Fibroblast of villous mesenchyme (primary cell): Measurements from ENCODE around the gene PABPN1. TPM values are rescaled to one million over a fixed set of nuclear protein-coding genes. Genes with fewer than 3 reads are reported as not detected.

Source experiments
- DNase-seq: peaks from one replicate; pipeline ENCODE4 v3.0.0-alpha.2; 2010; ENCODE audit warnings: low read depth
- H3K4me3 ChIP-seq: 2 replicates; pipeline ENCODE4 v1.5.1; 2011; ENCODE audit warnings: low read depth, mild to moderate bottlenecking, low read length
- total RNA-seq: library from RNA; depleted of rRNA; stranded (reverse); fragments of >200 nt; gene quantifications from 2 replicates; pipeline ENCODE4 v1.2.3, GENCODE V29; 2012
- TF ChIP-seq, protein P1 (sequence below): IDR thresholded peaks from 2 replicates; pipeline ENCODE4 v1.5.1; 2012; ENCODE audit warnings: low read depth, mild to moderate bottlenecking, low read length; ENCODE audit not compliant: insufficient read depth

PABPN1 gene
- total RNA-seq, 1 donor, result 75.1 TPM

DNA sequence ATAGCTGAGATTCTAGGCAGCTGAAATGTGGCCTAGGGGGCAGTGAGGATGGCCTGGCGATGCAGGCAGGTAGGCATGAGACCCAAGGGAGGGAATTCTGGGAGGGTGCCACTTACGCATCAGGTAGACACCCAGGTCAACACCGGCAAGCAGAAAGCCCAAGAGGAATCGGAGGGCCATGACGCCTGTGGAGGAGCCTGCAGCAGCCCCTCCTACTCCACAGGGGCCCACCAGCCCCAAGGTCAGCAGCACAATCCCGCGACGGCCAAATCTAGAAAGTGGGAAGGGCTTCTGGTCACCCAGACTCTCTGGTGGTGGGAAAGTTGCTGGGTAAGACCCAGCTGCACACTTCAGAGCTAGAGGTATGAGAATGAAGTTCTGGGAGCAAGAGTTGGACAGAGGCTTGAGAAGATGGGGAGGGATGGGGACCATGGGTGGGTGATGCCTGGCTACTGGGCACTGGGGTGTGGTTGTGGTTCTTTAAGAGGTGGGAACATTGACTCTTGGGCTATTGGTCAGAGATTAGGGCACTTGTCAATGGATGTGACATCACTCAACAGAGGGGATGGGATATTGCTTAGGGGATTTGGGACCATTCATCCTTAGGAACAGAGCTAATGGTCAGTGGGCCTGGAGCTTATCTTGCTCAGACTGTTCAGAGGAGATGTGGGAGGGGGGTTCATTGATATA, 28.0 kb downstream of the PABPN1 start:
- DNase-seq, result no peak
- TF ChIP-seq, protein P1, sequence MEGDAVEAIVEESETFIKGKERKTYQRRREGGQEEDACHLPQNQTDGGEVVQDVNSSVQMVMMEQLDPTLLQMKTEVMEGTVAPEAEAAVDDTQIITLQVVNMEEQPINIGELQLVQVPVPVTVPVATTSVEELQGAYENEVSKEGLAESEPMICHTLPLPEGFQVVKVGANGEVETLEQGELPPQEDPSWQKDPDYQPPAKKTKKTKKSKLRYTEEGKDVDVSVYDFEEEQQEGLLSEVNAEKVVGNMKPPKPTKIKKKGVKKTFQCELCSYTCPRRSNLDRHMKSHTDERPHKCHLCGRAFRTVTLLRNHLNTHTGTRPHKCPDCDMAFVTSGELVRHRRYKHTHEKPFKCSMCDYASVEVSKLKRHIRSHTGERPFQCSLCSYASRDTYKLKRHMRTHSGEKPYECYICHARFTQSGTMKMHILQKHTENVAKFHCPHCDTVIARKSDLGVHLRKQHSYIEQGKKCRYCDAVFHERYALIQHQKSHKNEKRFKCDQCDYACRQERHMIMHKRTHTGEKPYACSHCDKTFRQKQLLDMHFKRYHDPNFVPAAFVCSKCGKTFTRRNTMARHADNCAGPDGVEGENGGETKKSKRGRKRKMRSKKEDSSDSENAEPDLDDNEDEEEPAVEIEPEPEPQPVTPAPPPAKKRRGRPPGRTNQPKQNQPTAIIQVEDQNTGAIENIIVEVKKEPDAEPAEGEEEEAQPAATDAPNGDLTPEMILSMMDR, result no peak
- H3K4me3 ChIP-seq, result no peak overlapping the region

DNA sequence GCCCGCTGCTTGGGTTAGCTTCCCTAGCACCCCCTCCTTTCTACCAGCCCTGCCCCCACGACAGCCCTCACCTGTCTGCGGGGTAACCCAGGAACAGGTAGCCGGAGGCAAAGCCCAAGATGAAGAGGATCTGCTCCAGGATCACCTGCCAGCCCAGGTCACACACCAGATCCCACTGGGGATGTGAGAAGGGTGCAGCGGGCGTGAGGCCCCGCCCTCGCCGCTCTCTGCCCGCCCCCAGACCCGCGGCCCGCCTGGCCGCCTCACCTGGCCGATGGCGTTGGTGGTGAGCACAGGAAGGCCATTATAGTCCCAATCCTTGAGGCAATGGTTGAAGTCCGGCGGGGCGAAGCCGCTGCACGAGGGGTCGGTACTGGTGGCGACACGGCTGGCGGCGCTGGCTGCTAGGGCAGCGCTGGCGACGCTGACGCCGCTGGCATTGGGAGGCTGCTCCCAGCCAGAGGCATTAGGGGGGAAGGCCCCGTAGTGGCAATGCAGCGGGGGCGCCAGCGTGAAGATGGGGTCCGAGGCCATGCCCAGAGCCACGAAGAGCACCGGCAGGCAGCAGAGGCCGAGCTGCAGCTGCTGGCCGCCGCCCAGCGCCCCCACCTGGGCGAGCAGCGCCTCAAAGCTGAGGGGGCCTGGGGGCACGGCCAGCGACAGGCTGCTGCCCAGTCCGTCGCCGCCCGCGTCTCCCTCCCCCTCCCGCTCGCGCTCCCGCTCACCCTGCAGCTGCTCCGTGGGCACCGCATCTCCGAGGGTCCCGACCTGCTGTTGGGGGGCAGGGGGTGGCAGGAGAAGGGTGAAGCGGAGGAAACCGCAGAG, 30.6 kb downstream of the PABPN1 start:
- TF ChIP-seq, protein P1, result no peak
- peak overlapping the region; percentile 69 for H3K4me3 ChIP-seq
- DNase-seq, result peak; percentile 4

DNA sequence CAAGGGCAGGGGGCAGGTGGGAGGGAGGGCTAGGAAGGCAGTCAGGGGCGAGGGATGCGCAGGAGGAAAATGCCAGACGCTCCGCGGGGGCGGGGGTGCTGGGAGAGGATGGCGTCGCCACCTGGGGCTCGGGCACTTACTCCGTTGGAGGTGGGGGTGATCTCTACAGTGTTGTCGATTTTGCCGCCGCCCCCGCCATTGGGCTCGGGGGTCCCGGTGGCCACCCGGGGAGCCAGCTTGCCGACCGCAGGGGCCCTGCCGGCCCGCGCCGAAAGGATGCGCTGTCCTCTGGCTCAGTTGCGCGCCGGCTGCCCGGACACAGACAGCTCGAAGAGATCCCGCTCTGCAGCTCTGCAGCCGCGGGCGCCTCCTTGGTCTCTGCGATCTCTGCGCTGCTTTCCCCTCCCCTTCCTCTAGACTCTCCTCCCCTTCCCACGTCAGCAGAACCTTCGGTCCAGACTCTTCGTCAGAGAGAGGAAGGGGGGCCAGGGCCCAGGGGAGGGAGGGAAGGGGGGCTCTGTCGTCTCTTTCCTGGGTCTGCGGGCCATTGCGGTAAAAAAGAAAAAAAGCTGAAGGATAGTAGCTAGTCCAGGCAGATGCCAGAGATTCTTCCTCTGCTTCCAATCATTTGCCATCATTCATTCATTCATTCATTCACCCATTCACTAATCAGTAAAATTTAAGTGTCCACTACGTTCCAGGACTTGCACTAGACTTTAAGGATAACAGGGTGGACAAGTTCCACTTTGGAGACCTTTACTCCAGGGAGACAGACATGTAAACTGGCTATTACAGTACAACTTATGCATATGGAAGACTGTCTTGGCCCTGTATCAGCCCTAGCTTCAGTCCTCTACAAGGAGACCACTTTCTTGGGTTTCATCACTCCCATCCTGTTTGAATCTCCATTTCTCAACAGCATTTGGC, 31.5 kb downstream of the PABPN1 start, which contains the start of gene SLC22A17:
Gene SLC22A17 (minus strand): TSS at position 382 of the 927 bp plus-strand sequence.
- TF ChIP-seq, protein P1, result peak; percentile 27
- peak within 1 kb of the TSS; percentile 69 for H3K4me3 ChIP-seq
- DNase-seq, result peak; percentile 91

DNA sequence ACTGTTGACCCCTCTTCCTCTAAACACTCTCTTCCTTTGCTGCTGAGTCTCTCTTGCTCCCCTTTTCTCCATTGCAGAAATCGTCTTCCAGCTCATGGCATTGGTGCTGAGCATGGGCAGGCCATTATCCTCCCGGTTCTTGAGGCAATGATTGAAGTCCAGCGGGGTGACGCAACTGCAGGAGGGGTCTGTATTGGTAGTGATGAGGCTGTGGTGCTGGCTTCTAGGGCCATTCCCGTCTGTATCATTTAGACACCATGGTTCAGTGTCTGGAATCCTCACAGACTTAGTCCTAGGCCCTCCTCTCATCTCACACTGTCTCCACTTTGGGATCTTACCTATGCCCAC, 32.1 kb downstream of the PABPN1 start:
- no peak for DNase-seq
- TF ChIP-seq, protein P1, result no peak
- H3K4me3 ChIP-seq, result no peak overlapping the region

DNA sequence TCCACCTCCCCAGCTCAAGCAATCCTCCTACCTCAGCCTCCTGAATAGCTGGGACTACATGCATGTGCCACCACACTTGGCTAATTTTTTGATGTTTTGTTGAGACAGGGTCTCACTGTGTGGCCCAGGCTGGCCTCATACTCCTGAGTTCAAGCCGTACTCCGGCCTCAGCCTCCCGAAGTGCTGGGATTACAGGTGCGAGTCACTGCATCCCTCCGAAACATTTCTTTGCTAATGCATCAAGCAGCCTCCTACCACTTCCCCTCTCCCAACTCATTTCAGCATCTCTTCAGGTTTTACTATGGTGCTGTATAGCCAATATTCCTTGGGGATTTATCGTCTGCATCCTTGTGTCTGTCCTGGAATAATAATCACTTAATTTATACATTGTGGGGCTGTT, 33.7 kb downstream of the PABPN1 start:
- TF ChIP-seq, protein P1, result no peak

DNA sequence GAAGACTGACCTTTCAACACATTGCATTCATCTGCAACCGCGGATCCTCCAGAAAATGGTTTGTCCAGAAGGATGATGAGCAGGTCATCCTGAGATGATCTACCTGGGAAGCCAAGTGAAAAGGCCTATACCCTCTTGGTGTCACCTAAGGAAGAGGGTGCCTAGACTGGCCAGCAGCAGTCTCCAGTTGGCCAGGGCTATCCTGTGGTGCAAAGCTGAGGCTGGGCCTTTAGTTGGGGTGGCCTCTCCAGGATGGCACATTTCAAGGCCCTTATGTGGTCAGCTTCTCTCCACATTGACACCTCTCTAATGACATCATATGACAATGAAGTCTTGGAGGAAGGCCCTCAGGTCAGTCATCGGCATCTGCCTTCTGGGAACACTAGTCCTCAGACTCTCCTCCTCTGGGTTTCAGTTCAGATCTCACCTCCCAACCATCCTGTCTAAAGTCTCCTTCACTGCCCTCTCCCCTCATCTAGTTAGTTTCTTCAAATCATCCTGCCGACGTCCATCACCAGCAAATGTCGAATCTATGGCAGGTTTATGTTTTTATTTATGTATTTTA, 34.7 kb downstream of the PABPN1 start:
- DNase-seq, result no peak
- no peak overlapping the region for H3K4me3 ChIP-seq

More for the DNA sequence above, 33.7 kb downstream of the PABPN1 start:
- no peak overlapping the region for H3K4me3 ChIP-seq
- DNase-seq, result no peak

More for the DNA sequence above, 34.7 kb downstream of the PABPN1 start:
- TF ChIP-seq, protein P1, result no peak
